HG02943 (cell line): Measurements from ENCODE around the gene PGA4.

Experiments
- ATAC-seq: cut with Tn5 transposase; IDR thresholded peaks from one replicate; pipeline ENCODE4 v1.9.1; 2021; ENCODE audit warnings: mild to moderate bottlenecking, low read depth, moderate library complexity; ENCODE audit not compliant: unreplicated experiment

PGA4 gene

GRCh38 chr11:61277186-61278000 lies 55.2 kb downstream of the PGA4 start:
- ATAC-seq: no peak

- no peak for ATAC-seq
Observed at GRCh38 chr11:61278001-61278470, 55.9 kb downstream of the PGA4 start.

GRCh38 chr11:61279934-61280659 lies 58.0 kb downstream of the PGA4 start:
- ATAC-seq: no peak

- no peak for ATAC-seq
Observed at GRCh38 chr11:61280883-61281580, 58.9 kb downstream of the PGA4 start.
